Aorta (tissue), 5 donors: ENCODE data around the gene GCNT3. TPM values are rescaled to one million over a fixed set of nuclear protein-coding genes. Genes with fewer than 3 reads are reported as not detected.
A peak's percentile ranks its signal among the peaks of the same experiment; 100 is the strongest.
"Not testable (repeated sequence)": the region's sequence is repeated elsewhere in the genome, so short reads cannot be mapped to it uniquely, and the experiment has no call there.

ENCODE experiments used
- ATAC-seq: fragments of 200-7000 bp; cut with Tn5 transposase; one replicate; pipeline ENCODE4 v1.9.1; 2022; ENCODE audit warnings: moderate library complexity; ENCODE audit not compliant: low FRiP score
- DNase-seq, 2 donors: peaks; one replicate each; pipeline ENCODE4 v3.0.0-alpha.2; 2020
- H3K27ac ChIP-seq, 2 donors: one replicate each; pipeline ENCODE4 v1.5.1; 2013; ENCODE audit warnings: low read length in 2 of 2, mild to moderate bottlenecking in 2 of 2, moderate library complexity in 2 of 2, control low read depth in 1 of 2, inconsistent platforms in 1 of 2, low read depth in 1 of 2
- H3K27me3 ChIP-seq, 2 donors: one replicate each; pipeline ENCODE4 v1.6.1; 2013; ENCODE audit warnings: control low read depth in 1 of 2, low read length in 1 of 2, mild to moderate bottlenecking in 1 of 2, moderate library complexity in 1 of 2; ENCODE audit not compliant: insufficient read depth in 2 of 2, control insufficient read depth in 1 of 2
- H3K36me3 ChIP-seq, 2 donors: one replicate each; pipeline ENCODE4 v1.6.1; 2013; ENCODE audit warnings: control low read depth in 1 of 2, low read length in 1 of 2, mild to moderate bottlenecking in 1 of 2; ENCODE audit not compliant: insufficient read depth in 2 of 2, control insufficient read depth in 1 of 2
- H3K4me1 ChIP-seq, 2 donors: one replicate each; pipeline ENCODE4 v1.6.1; 2013; ENCODE audit warnings: low read length in 2 of 2, control low read depth in 1 of 2, mild to moderate bottlenecking in 1 of 2, moderate library complexity in 1 of 2; ENCODE audit not compliant: insufficient read depth in 2 of 2, control insufficient read depth in 1 of 2
- H3K4me3 ChIP-seq, 2 donors: one replicate each; pipeline ENCODE4 v1.5.1; 2013; ENCODE audit warnings: low read length in 2 of 2, control low read depth in 1 of 2, mild to moderate bottlenecking in 1 of 2
- H3K9me3 ChIP-seq: one replicate; pipeline ENCODE4 v1.6.1; 2013; ENCODE audit warnings: mild to moderate bottlenecking, low read length; ENCODE audit not compliant: control insufficient read depth
- WGBS, 2 donors: extraction: QIAGEN DNeasy Blood & Tissue Kit; methylation state at CpG; one replicate each; pipeline ENCODE4 v1.1.7; 2013; 5-methylcytosine and 5-hydroxymethylcytosine counted together
- intact Hi-C, 2 donors: fragments of 100-400 bp; cut with DNase I; formaldehyde crosslinking; loops; one replicate each; pipeline versions ENCODE4 v1.14.2 to v1.15.0; 2022
- polyA plus RNA-seq, 2 donors: library from polyadenylated mRNA; stranded (reverse); fragments of 200-250 nt; gene quantifications; one replicate each; pipeline ENCODE4 v1.2.3, GENCODE V29; 2013
- total RNA-seq, 2 donors: library from RNA; stranded (reverse); fragmentation: NEBNext Ultra II Directional; extraction: Animal tissue kit (Norgen Biotek cat#: 25700); gene quantifications; one replicate each; pipeline ENCODE4 v1.2.1, GENCODE V29; 2021
- donor health status: healthy with polysubstance abuse.
- donor health status: Bipolar disorder and iron deficiency.
- donor health status: DM: no; HTN: no; CAD: no.
- donor health status: DM: no; HTN: no; CAD: no.
- donor health status: DM: yes; HTN: yes; CAD: no.

The GCNT3 gene
- total and polyA plus RNA-seq, 4 donors = 0.51 to 10.5 TPM; not detected in 2

- ATAC-seq = no peak
- no peaks in the 10 kb centered on the region for H3K27me3 ChIP-seq
- DNase-seq = no peak
- no peaks in the 10 kb centered on the region for H3K4me1 ChIP-seq
- H3K27ac ChIP-seq = no peak overlapping the region
- peaks cover 2% of the 10 kb centered on the region for H3K9me3 ChIP-seq
- intact Hi-C loops = no loop called here
- no peaks in the 10 kb centered on the region for H3K36me3 ChIP-seq
- no peak overlapping the region for H3K4me3 ChIP-seq
- WGBS, 2 donors = 61 to 76% methylated on average over 7 of the region's 7 CpGs
Observed at GRCh38 chr15:59609730-59610712, 1.6 kb upstream of the GCNT3 start.

DNA sequence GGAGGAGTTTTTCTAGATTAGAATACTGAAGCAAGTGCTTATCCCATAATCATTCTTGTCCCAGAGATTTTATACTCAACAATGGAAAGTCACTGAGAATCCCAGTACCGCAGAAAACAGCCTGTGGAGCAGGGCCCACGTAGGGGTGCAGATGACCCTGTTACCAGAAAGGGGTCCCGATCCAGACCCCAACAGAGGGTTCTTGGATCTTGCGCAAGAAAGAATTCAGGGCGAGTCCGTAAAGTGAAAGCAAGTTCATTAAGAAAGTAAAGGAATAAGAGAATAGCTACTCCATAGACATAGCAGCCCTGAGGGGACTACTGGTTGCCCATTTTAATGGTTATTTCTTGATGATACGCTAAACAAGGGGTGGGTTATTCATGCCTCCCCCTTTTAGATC lies 2.6 kb downstream of the GCNT3 start:
- ATAC-seq = no peak
- H3K27me3 ChIP-seq = peaks cover 0 to 2% of the 10 kb centered on the region in 2 donors
- WGBS, 2 donors = 94 to 98% methylated on average over 7 of the region's 7 CpGs
- H3K4me1 ChIP-seq = no peaks in the 10 kb centered on the region
- H3K36me3 ChIP-seq = no peaks in the 10 kb centered on the region
- DNase-seq = no peak
- H3K9me3 ChIP-seq = peaks cover 2% of the 10 kb centered on the region
- H3K4me3 ChIP-seq = no peak overlapping the region
- H3K27ac ChIP-seq = no peak overlapping the region
- intact Hi-C loops = no loop called here

- H3K36me3 ChIP-seq = no peaks in the 10 kb centered on the region
- intact Hi-C loops = no loop called here
- no peak for ATAC-seq
Observed at GRCh38 chr15:59615661-59616060, 4.1 kb downstream of the GCNT3 start.

DNA sequence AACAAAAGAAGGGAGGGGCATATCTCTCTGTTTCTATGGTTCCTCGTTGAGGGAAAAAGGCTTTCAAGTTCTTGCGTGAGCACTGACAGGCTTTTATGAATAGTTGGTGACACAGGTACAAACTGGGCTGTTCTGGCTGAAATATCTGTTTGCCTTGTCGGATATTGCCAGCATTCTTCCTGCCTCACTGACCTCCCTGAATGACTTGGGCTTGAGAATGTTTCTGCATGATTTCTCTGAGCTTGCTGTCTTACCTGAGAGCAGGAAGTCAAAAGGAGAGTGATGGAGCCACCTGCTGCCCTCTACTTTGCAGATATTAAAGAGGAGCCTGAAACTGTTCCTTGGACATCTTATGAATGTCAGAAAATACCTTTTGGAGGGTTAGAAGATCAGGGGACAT lies 4.8 kb downstream of the GCNT3 start:
- DNase-seq = no peak
- no peak for ATAC-seq
- intact Hi-C loops = no loop called here
- Histone ChIP-seq H3K27me3 (peaks cover 0 to 2% of the 10 kb centered on the region in 2 donors), H3K27ac (no peak overlapping the region), H3K36me3 (no peaks in the 10 kb centered on the region), H3K4me1 (no peaks in the 10 kb centered on the region), H3K4me3 (no peak overlapping the region), H3K9me3 (no peaks in the 10 kb centered on the region)
- WGBS, 2 donors = 22 to 40% methylated on average over 3 of the region's 3 CpGs

More at GRCh38 chr15:59615661-59616060, 4.1 kb downstream of the GCNT3 start:
- DNase-seq = no peak
- Histone ChIP-seq H3K27me3 (peaks cover 0 to 2% of the 10 kb centered on the region in 2 donors), H3K4me3 (no peak overlapping the region), H3K27ac (no peak overlapping the region), H3K9me3 (no peaks in the 10 kb centered on the region), H3K4me1 (no peaks in the 10 kb centered on the region)
- WGBS, 2 donors = 62 to 63% methylated on average over 5 of the region's 5 CpGs

GRCh38 chr15:59618406-59618805 lies 6.8 kb downstream of the GCNT3 start:
- intact Hi-C loops = no loop called here
- no peaks in the 10 kb centered on the region for H3K36me3 ChIP-seq
- DNase-seq (no peak), ATAC-seq (no peak)
- H3K4me1 ChIP-seq = no peaks in the 10 kb centered on the region
- no peak overlapping the region for H3K4me3 ChIP-seq
- no peaks in the 10 kb centered on the region for H3K9me3 ChIP-seq
- H3K27ac ChIP-seq = no peak overlapping the region
- WGBS, 2 donors = 80 to 88% methylated on average over 4 of the region's 4 CpGs
- H3K27me3 ChIP-seq = peaks cover 0 to 2% of the 10 kb centered on the region in 2 donors

DNA sequence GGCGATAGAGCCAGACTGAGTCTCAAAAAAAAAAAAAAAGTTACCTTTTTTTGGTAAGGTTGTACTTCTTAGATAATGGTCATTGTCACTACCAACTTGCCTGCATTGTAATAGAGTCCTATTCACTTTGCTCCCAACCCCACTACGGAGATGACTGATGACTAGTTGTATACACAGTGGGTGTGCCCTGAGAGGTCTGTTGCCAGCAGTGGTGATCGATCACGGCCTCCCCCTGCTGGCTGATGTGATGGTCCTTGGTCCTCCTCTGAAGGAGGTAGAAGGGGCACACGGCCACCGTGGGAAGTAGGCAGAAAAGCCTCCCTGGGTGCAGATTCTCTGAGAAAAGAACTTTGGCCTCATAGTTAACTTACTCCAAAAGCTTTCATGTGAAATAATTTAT lies 10.7 kb downstream of the GCNT3 start:
- ATAC-seq = no peak
- 32 to 37% methylated on average over 6 of the region's 6 CpGs for WGBS, 2 donors

DNA sequence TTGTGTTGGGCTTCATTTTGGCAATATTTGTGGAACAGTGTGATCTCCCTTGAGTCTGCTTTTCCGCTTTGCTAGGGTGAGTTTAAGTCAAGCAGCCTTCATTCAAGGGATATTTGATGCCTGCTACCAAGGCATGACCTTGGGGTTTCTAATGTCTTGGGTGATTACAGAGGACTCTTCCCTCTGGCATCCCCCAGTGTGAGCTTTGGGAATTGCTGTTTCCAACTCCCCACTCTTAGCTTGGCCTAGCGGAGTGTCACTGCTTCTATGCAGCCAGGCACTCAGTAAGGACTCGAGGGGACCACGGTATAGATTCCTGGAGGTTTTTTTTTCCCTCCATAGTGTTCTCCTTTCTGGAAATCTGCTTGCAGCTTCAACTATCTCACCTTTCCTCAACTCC lies 21.1 kb downstream of the GCNT3 start:
- ATAC-seq = no peak
- no peaks in the 10 kb centered on the region for H3K36me3 ChIP-seq
- no peaks in the 10 kb centered on the region for H3K9me3 ChIP-seq
- H3K27ac ChIP-seq = no peak overlapping the region
- DNase-seq = no peak
- H3K4me3 ChIP-seq = no peak overlapping the region
- 38 to 45% methylated on average over 4 of the region's 4 CpGs for WGBS, 2 donors
- H3K27me3 ChIP-seq = no peaks in the 10 kb centered on the region
- intact Hi-C loops = no loop called here
- H3K4me1 ChIP-seq = no peaks in the 10 kb centered on the region

More for the DNA sequence above, 10.7 kb downstream of the GCNT3 start:
- intact Hi-C loops = no loop called here
- no peaks in the 10 kb centered on the region for H3K4me1 ChIP-seq
- no peaks in the 10 kb centered on the region for H3K9me3 ChIP-seq
- peak in 1 of 2 donors; percentile 61 for DNase-seq
- peaks cover 0 to 2% of the 10 kb centered on the region in 2 donors for H3K27me3 ChIP-seq
- no peak overlapping the region for H3K4me3 ChIP-seq
- no peaks in the 10 kb centered on the region for H3K36me3 ChIP-seq
- no peak overlapping the region for H3K27ac ChIP-seq

DNA sequence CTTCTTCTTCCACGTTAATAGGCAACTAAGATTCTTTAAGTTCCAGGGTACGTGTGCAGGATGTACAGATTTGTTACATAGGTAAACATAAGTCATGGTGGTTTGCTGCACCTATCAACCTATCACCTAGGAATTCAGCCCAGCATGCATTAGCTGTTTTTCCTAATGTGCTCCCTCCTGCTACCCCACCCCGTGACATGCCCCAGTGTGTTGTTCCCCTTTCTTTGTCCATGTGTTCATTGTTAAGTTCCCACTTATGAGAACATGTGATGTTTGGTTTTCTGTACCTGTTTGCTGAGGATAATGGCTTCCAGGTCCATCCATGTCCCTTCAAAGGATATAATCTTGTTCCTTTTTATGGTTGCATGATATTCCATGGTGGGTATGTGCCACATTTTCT lies 24.6 kb downstream of the GCNT3 start:
- intact Hi-C loops = no loop called here
- Histone ChIP-seq H3K27ac (no peak overlapping the region), H3K4me3 (no peak overlapping the region), H3K27me3 (no peaks in the 10 kb centered on the region), H3K36me3 (no peaks in the 10 kb centered on the region), H3K9me3 (no peaks in the 10 kb centered on the region), H3K4me1 (no peaks in the 10 kb centered on the region)
- ATAC-seq (no peak), DNase-seq (peak in 1 of 2 donors; percentile 51)
- 82 to 84% methylated on average over 3 of the region's 3 CpGs for WGBS, 2 donors

GRCh38 chr15:59637507-59637906 lies 25.9 kb downstream of the GCNT3 start:
- H3K9me3 ChIP-seq, H3K27me3 ChIP-seq, ATAC-seq, DNase-seq, H3K4me3 ChIP-seq, intact Hi-C loops, H3K36me3 ChIP-seq, H3K4me1 ChIP-seq, H3K27ac ChIP-seq: not testable (repeated sequence)
- WGBS, 2 donors = 88 to 92% methylated on average over 2 of the region's 2 CpGs
